Measurements from ENCODE around the gene SOX18. TPM values are rescaled to one million over a fixed set of nuclear protein-coding genes. Genes with fewer than 3 reads are reported as not detected.

Gene SOX18
- total and polyA plus RNA-seq, 2 of the 4 experiments (the other 2 are of a cell fraction), result not detected

DNA sequence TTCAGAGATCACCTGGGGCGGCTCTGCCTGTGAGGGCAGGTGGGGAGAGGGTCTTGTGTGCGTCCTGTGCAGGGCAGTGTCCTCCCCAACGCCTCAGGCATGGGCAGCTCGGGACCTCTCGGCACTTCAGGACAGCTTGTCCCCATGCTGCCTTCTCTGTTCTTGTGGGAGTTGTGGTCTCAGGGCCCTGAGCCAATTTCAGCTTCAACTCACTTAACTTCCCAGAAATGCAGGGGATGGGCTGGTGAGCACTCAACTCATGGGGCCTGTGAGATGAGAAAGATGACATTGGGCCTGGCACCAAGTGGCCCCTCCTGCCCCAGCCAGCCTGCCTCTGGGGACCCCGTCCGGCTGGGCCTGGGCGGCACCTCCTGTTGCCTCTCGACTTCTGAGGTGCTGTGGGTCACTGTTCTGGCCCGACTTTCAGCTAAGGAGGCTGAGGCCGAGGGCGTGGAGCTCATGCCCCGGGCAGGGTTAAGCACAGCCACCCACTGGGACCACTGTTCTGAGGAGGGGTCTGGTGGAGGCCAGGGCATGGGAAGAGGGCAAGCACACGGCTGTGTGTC lies 23.1 kb upstream of the SOX18 start:
- H2BK15ac ChIP-seq (ENCODE audit: low read depth, low read length), result no peak overlapping the region
- H3K4me2 ChIP-seq (ENCODE audit: low read depth, low read length), result no peak overlapping the region
- H3K4me3 ChIP-seq (ENCODE audit: insufficient read depth, low read depth, low read length), result no peak overlapping the region
- TF ChIP-seq SMC3 (IDR thresholded peaks at IDR 0.05; ENCODE audit: low read depth, low read length) (no peak), NFE2L2 (IDR thresholded peaks at IDR 0.05; ENCODE audit: low read depth, low read length) (no peak), CHD1 (IDR thresholded peaks at IDR 0.05; ENCODE audit: low read depth, low read length) (no peak), FOS (IDR thresholded peaks at IDR 0.05; ENCODE audit: low read depth, low read length) (no peak), RFX5 (IDR thresholded peaks at IDR 0.05; ENCODE audit: low read depth, low read length) (no peak), RAD21 (IDR thresholded peaks at IDR 0.05; ENCODE audit: low read length) (no peak), POLR2A (IDR thresholded peaks at IDR 0.05; ENCODE audit: low read depth, low read length) (no peak), MAFK (IDR thresholded peaks at IDR 0.05; ENCODE audit: low read depth, low read length) (no peak), MAZ (IDR thresholded peaks at IDR 0.05; ENCODE audit: borderline replicate concordance, low read depth, low read length) (no peak), BHLHE40 (IDR thresholded peaks at IDR 0.05; ENCODE audit: low read depth, low read length) (no peak)
- TF ChIP-seq, protein P1, sequence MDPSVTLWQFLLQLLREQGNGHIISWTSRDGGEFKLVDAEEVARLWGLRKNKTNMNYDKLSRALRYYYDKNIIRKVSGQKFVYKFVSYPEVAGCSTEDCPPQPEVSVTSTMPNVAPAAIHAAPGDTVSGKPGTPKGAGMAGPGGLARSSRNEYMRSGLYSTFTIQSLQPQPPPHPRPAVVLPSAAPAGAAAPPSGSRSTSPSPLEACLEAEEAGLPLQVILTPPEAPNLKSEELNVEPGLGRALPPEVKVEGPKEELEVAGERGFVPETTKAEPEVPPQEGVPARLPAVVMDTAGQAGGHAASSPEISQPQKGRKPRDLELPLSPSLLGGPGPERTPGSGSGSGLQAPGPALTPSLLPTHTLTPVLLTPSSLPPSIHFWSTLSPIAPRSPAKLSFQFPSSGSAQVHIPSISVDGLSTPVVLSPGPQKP (IDR thresholded peaks at IDR 0.05; ENCODE audit: borderline replicate concordance, low read depth, low read length), result no peak
- no peak overlapping the region for H3K14ac ChIP-seq (replicated peaks; ENCODE audit: low read depth, low read length)
- intact Hi-C loops (cut with micrococcal nuclease), result no loop called here
- no peak for DNase-seq
- no peaks in the 10 kb centered on the region for H3K4me1 ChIP-seq (ENCODE audit: control insufficient read depth, insufficient read depth, low read length)
- H3K9me1 ChIP-seq (ENCODE audit: insufficient read depth, low read length), result no peaks in the 10 kb centered on the region
- no peak overlapping the region for H2BK20ac ChIP-seq (ENCODE audit: low read depth, low read length)
- no peaks in the 10 kb centered on the region; the same call in none of the 2 replicates for H4K20me1 ChIP-seq (ENCODE audit: insufficient read depth, low read length)
- H3K18ac ChIP-seq (ENCODE audit: low read depth, low read length), result no peak overlapping the region
- H2AK5ac ChIP-seq (ENCODE audit: low read depth, low read length), result no peak overlapping the region
- H3K79me1 ChIP-seq (ENCODE audit: low read depth in 1 of 2, low read length in 2 of 2), result no peaks in the 10 kb centered on the region
- H2AFZ ChIP-seq (replicated peaks; ENCODE audit: low read length, poor library complexity), result no peak overlapping the region
- H4K8ac ChIP-seq (ENCODE audit: low read depth in 2 of 2, low read length in 2 of 2), result no peak overlapping the region
- no peak overlapping the region for H4K91ac ChIP-seq (ENCODE audit: insufficient read depth, low read depth, low read length)
- no peak overlapping the region for H2AK9ac ChIP-seq (replicated peaks; ENCODE audit: low read depth, low read length, poor library complexity)
- no peak overlapping the region for H2BK120ac ChIP-seq (ENCODE audit: low read depth, low read length)
- no peak overlapping the region for H4K5ac ChIP-seq (ENCODE audit: low read depth, low read length)
- no CpG with 5 or more reads among the region's 14 CpGs for WGBS, 2 experiments (ENCODE audit: extremely low coverage in 2 of 2, insufficient read length in 1 of 2)
- no TSS peak for BruUV-seq (replicated peaks)
- no peak overlapping the region for H3K27ac ChIP-seq (ENCODE audit: insufficient read depth, low read length)
- no peaks in the 10 kb centered on the region for H3K27me3 ChIP-seq (ENCODE audit: control insufficient read depth, insufficient read depth, low read length)
- ATAC-seq (ENCODE audit: low read depth), result no peak
- H2BK5ac ChIP-seq (ENCODE audit: low read depth, low read length, poor library complexity, severe bottlenecking), result no peak overlapping the region
- H3K56ac ChIP-seq (ENCODE audit: extremely low read depth, insufficient read depth, low read length), result no peak overlapping the region
- no peak overlapping the region for H3K9ac ChIP-seq (ENCODE audit: low read depth, low read length)
- dilution Hi-C loops (cut with HindIII; ENCODE audit: low sequenced_read_pairs, unreplicated experiment), result no loop called here
- peaks cover 26% of the 10 kb centered on the region; the same call in 1 of the 2 replicates for H3K36me3 ChIP-seq (ENCODE audit: control insufficient read depth, insufficient read depth, low read length)
- no peaks in the 10 kb centered on the region for H3K9me3 ChIP-seq (ENCODE audit: control insufficient read depth, insufficient read depth, low read length)
- ChIA-PET CTCF (no interaction called here), POLR2A (ENCODE audit: unreplicated experiment) (interaction anchor here (0.9 kb wide), 1 partner anchor 10 kb away, joined by 3 read pairs; the partner anchor contains the start of gene TCEA2)
- in situ Hi-C loops (cut with MboI; ENCODE audit: low sequenced_read_pairs), result no loop called here
- no peak overlapping the region for H3K23ac ChIP-seq (ENCODE audit: low read depth, low read length)
- no peak overlapping the region for H3K4ac ChIP-seq (ENCODE audit: low read depth, low read length)
